Cerebellar nuclear complex (tissue), 1 donor: ENCODE results near the gene TULP4.
"Not testable (repeated sequence)": the region's sequence is repeated elsewhere in the genome, so short reads cannot be mapped to it uniquely, and the experiment has no call there.

ENCODE experiments used
- DNase-seq, 2 experiments: peaks; one replicate each; lab custom pipeline; 2025; lab: John Stamatoyannopoulos, UW

TULP4 gene

DNA sequence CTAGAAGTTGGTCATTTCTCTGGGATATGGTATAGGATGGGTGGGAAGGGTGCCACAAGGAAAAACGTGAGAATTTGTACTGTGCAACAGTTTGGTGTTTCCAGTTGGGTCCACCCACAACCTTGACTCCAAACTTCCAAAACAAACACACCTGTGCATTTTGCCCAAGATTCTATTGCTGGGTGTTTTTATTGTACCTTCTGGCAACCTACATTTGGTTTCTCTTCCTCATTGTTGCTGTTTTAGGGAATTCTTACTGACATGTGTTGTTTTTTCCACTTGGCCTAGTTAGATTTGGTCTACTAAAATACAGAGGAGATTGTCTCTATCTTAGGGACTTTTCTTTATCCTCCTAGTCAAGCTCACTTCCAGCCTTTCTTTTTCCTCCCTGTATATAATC is 16.7 kb downstream of the TULP4 start:
- no peak for DNase-seq

DNA sequence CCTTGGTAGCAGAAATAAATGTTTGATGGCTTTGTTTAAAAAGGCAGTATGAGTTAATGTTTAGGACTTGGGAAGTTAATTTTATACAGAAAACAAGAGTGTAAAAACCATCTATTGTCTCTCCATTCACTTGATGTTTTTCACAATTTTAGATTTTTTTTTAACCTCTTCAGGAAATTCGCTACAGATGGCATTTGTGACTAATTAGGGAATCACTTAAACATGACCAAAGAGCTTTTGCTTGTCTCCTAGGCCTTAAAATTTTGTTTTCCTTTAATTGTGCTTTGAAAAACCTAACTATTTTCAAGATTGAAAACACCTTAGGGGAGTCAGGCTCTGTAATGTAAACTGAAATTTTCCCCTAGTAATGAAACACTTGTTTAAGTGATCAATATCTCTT is 17.3 kb downstream of the TULP4 start:
- DNase-seq: no peak

DNA sequence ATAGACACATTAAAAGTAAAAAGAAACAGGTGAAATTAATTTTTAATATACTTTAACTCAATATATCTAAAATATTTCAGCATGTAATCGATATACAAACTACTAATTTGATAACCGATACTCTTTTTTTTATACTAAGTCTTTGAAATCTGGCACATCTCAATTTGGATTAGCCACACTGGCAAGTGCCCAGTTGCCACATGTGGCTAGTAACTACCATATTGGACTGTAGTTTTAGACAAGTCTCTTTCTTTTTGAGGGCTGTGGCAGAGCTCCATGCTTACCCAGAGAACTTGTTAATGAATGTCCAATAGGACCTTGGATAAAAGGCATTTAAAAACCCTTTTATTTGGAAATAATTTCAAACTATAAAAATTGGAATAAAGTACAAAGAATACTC is 17.8 kb downstream of the TULP4 start:
- no peak for DNase-seq

DNA sequence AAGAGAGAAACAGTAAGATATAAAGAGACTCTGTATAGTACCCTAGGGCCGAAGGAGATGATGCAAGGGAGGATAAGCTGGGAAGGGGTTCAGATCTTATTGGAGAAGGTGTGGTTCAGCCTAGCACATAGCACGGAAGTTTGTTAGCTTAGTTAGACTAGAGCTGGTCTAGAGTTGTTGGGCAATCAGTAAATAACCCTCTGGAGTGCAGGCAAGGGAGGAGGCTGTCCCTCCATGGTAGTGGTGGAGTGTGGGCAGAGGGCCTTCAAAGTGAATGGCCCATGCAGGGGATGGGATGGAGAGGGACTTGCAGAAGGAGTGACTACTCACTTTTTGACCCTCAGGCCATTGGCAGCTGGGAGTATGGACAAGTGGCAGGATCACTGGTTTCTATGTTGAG is 20.0 kb downstream of the TULP4 start:
- no peak for DNase-seq

DNA sequence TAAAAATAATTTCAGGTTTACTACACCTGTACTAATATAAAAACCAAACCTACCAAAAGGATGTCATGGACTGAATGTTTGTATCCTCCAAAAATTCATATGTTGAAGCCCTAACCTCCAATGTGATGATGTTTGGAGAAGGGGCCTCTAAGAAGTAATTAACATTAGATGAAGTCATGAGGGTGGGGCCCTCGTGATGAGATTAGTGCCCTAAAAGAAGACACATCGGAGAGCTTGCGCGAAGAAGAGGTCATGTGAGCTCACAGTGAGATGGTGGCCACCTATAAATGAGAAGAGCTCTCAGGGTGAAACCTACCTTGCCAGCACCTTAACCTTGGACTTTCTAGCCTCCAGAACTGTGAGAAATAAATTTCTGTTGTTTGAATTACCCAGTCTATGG is 20.8 kb downstream of the TULP4 start:
- DNase-seq: no peak

DNA sequence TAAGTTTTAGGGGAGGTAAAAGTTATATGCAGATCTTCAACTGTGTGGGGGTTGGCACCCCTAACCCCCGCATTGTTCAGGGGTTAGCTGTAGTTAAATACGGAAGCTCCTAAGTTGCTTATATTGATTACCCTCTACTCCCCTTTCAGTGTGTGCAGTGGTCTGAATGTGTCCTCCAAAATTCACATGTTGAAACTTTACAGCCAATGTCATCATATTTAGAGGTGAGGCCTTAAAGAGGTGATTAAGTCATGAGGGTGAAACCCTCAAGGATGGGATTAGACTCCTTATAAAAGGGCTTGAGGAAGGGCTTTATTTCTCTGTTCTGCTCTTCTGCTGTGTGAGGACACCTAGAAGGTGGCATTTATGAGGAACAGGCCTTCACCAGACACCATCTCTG is 22.3 kb downstream of the TULP4 start:
- DNase-seq: no peak

DNA sequence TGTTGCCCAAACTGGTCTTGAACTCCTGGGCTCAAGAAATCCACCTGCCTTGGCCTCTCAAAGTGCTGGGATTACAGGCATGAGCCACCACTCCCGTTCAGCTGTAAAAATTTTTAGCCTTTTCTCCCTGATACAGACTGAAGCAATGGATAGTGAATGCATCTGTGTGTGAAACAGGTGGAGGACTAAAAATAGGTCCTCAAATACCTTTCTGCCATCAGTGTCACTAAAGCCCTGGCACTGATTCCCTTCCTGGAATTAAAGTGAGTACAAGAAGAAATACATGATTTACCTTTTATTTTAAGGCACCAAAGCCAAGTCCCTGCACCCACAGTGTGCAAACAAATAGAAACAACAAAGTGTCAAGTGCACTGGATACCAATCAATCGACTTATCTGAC is 25.1 kb downstream of the TULP4 start:
- DNase-seq: peak; percentile 72 to 79

DNA sequence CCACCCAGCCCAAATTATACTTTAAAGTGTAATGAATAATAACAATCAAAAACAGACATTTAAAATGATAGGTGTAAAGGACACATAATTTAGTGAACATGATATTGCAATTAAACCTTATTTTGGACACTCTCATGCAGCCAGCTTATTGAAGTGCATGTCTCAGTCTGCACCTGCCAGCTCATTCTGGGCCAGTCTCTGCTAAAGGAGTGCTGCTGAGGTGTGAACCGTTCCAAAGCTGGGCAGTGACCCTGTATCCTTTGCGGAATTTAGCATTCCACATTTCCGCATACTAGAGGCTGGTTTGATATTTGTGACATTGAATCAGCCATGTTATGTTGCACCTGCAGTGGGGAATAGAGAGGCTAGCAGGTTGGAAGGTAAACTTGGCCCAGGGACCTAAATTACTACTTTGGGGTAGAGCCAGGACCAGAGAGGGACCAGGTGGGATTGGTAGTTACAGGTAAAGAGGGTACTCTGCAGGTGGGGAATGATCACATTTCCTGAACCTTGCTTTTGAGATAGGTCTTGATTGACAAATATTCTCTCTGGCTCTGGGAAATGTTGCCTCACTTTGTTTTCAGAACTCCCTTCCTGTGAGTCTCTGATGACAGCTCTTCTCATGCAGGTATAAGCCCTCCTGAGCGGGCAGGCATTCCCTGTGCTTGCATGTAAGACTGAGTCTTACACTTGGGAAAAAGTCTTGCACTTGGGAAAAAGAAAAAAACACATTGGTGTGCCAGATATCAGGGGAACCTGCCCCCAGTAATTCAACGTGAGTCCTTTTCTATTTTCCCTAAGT is 26.2 kb downstream of the TULP4 start:
- DNase-seq: peak in 1 of 2 experiments; percentile 26

DNA sequence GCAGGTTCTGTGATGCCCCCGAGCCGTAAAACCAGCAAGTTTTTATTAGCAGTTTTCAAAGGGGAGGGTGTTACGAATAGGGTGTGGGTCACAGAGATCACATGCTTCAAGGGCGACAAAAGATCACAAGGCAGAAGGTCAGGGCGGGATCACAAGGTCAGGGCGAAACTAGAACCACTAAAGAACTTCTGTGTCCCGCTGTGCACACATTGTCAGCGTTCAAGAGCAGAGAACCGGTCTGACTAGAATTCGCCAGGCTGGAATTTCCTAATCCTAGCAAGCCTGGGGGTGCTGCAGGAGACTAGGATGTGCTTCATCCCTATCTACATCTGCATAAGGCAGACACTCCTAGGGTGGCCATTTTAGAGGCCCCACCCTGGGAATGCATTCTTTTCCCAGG is 26.9 kb downstream of the TULP4 start:
- not testable (repeated sequence) for DNase-seq

DNA sequence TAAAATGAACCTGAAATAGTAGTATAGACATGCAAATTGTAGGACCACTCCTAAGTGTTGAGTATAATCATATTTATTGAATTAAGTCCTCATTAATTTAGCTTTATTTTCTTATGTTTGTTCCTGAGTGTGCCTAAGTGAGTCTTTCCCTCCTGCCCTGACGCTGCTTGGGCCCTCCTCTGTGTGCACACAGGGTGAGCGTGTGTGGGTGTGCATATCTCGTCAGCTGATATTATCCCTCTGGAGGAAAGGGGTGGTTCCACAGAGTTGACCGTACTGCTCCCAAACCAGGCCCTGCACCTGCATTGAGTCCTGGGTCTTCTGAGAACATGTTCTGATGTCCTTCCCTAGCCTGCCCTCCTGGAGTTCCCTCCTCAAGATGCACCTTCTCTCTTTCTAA is 28.0 kb downstream of the TULP4 start:
- DNase-seq: no peak

DNA sequence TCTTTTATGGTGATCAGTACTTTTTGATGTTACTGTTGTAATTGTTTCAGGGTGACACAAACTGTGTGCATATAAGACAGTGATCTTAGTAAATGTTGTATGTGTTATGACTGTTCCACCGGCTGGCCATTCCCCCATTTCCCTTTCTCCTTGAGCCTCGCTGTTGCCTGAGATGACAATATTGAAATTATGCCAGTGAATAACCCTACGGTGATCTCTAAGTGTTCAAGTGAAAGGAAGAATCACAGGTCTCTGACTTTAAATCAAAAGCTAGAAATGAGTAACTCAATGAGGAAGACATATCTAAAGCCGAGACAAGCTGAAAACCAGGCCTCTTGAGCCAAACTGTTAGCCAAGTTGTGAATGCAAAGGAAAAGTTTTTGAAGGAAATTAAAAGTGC is 32.3 kb downstream of the TULP4 start:
- DNase-seq: no peak

DNA sequence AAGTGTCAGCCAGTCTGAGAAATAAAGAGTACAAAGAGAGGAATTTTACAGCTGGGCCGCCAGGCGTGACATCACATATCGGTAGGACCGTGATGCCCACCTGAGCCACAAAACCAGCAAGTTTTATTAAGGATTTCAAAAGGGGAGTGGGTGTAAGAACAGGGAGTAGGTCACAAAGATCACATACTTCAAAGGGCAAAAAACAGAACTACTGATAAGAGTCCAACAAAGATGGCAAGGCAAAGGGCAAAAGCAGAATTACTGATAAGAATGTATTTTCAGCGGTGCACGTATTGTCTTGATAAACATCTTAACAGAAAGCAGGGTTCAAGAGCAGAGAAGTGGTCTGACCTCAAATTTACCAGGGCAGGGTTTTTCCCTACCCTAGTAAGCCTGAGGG is 33.2 kb downstream of the TULP4 start:
- not testable (repeated sequence) for DNase-seq

DNA sequence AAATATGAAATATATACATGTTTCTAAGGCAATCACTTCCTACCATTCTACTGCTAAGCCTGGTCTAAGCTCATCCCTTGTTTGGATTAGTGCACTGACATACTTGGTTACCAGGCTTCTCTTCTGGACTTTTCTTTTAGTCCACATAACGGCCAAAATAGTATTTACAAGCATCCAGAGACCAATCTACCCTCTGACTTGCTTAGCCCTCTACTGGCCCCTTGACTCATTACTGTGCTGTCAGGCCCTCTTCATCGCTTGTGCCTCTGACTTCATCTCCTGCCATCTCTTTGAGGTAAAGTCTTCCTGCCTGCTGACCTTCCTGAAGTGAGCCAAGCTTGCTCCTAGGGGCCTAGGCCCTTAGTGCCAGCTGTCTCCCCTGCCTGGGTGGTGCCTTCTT is 35.1 kb downstream of the TULP4 start:
- DNase-seq: no peak

DNA sequence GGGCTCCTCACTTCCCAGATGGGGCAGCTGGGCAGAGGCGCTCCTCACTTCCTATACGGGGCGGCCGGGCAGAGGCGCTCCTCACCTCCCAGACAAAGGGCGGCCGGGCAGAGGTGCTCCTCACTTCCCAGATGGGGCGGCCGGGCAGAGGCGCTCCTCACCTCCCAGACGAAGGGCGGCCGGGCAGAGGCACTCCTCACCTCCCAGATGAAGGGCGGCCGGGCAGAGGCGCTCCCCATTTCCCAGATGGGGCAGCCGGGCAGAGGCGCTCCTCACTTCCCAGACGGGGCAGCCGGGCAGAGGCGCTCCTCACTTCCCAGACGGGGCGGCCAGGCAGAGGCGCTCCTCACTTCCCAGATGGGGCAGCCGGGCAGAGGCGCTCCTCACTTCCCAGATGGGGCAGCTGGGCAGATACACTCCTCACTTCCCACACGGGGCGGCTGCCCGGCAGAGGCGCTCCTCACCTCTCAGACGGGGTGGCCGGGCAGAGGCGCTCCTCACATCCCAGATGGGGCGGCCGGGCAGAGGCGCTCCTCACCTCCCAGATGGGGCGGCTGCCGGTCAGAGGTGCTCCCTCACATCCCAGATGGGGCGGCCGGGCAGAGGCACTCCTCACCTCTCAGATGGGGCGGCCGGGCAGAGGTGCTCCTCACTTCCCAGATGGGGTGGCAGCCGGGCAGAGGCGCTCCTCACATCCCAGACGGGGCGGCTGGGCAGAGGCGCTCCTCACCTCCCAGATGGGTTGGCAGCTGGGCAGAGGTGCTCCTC is 36.7 kb downstream of the TULP4 start:
- DNase-seq: not testable (repeated sequence)

DNA sequence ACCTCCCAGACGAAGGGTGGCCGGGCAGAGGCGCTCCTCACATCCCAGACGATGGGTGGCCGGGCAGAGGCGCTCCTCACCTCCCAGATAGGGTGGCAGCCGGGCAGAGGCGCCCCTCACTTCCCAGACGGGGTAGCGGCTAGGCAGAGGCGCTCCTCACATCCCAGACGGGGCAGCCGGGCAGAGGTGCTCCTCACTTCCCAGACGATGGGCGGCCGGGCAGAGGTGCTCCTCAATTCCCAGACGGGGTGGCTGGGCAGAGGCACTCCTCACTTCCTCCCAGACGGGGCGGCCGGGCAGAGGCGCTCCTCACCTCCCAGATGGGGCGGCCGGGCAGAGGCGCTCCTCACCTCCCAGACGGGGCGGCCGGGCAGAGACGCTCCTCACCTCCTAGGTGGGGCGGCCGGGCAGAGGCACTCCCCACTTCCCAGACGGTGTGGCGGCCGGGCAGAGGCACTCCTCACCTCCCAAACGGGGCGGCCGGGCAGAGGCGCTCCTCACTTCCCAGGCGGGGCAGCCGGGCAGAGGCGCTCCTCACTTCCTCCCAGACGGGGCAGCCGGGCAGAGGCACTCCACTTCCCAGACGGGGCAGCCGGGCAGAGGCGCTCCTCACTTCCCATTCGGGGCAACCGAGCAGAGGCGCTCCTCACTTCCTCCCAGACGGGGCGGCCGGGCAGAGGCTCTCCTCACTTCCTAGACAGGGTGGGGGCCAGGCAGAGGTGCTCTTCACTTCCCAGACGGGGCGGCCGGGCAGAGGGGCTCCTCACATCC is 37.4 kb downstream of the TULP4 start:
- not testable (repeated sequence) for DNase-seq

DNA sequence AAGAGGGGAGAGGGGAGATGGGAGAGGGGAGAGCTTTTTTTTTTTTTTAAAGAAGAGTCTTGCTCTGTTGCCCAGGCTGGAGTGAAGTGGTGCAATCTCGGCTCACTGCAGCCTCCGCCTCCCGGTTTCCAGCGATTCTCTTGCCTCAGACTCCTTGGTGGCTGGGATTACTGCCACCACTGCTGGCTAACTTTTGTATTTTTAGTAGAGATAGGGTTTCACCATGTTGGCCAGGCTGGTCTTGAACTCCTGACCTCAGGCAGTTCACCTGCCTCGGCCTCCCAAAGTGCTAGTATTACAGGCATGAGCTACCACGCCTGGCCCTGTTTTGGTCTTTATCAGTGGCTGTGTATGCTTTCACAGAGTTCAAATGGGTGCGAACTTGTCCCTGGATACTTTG is 38.5 kb downstream of the TULP4 start:
- not testable (repeated sequence) for DNase-seq

DNA sequence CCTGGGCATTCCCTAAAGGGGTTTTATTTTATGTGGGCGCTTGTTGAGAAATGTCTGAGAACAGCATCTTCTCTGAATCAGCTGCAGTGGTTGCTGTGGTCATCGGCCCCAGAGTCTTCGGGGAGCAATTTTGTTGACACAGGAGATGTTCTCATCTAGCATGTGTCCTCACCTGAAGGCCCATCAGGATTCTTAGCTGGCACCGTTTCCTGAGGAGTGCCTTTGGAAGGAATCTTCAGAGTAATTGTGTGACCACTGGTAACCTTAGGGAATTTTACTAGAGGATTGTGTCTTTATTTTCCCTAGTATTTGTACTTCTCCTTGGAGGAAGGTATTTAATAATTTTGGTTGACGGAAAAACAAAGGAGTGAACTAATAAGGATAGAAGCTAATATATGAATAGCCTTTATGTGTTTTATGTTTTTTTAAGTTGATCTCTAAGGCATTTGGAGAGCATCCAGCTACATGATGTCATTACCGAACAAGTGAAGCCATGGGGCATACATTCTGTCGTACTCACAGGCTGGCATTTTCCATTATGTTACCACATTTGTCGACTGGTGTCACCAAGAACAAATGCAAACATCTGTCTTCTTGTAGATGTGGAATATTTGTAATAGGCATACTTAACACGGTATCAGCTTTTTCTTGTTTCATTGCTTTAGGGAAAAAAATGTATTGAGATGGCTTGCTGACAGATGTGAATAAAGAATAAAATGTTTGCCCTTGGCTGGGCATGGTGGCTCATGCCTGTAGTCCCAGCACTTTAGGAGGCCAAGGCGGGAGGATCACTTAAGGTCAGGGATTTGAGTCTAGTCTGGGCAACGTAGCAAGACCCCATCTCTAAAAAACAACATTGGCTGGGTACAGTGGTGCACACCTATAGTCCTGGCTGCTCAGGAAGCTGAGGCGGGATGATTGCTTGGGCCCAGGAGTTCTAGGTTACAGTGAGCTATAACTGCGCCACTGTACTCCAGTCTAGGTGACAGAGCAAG is 41.9 kb downstream of the TULP4 start:
- DNase-seq: peak in 1 of 2 experiments; percentile 6

DNA sequence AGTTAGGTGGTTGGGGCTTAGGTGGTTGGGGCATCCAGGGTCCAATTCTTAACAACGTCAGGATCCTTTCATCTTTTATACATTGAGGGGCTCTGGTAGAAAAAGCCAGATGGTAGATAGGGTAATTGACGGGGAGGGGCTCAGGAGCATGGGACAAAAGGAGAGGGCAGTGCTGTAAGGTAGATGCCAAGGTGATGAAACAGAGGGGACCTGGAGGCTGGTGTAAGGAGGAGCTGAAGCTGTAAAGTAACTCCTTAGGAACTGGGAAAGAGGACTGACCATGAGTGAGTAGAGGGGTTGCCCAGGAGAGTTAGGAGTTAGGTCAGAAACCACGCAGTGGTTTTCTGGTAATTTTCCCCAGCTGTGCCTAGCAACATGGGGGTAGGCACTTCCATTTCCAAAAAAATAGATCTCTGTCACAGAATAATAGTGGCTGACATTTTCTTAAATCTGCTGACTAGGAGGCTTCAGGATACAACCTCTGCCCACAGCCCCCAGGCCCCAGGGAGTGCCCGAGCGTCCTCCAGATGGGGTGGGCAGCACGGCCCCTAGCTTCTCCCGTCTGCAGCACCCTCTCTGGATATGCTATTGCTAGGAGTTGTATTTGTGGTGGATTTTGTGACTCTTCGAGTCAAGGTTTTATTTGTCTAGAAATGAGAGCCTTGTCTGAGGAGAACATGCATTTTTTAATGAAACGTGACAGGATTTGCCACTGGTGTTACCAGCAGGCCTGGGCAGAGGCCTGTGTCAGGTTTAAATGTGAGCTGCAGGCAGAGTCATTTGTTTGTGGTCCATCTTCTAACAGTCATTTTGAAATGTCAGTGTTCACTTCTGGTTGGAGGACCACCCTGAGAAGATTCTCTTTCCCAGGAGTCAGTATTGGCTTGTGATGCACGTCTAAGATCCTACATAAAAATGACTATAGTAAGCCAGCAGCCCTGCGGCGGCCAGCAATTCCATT is 44.6 kb downstream of the TULP4 start:
- DNase-seq: no peak

DNA sequence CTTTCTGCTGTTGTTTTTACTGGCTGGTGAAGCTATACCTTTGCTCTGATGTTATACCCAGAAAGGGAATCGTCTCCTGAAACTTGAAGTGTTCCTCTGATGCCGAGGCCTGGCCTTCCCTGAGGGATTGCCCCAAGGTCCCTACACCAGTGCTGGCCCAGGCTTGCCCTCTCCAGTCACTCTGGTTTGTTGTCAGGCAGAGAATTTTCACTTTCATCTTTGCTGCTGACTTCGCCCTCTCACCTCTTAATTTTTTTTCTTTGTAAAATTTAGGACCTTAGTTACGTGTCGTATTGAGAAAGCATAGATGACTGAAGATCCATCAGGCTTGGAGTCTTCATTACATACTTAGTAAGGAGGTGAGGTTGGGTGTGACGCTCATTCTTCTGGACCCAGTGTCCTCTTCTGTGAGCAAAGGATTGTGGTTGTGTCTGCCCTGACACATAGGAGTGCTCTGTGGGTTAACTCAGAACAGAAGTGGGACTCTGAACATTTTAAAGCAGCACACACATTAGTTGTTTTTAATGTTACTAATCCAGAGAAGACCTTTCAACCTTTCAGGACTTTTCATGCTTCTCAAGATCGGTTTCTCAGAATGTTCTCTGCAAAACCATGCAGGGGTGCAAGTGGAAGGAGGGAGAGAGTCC is 45.4 kb downstream of the TULP4 start:
- no peak for DNase-seq
